SU-DHL-6 (cell line): ENCODE measurements around the gene PDE9A.

Experiments
- H2AFZ ChIP-seq: fragments of 200-600 bp; sonication (generic); 2 replicates; pipeline ENCODE4 v1.6.1; 2014; ENCODE audit warnings: low read depth, mild to moderate bottlenecking, moderate library complexity, mixed read lengths, antibody characterized with exemption, low read length; ENCODE audit not compliant: severe bottlenecking
- H3F3A ChIP-seq: fragments of 200-600 bp; shearing (Covaris generic); 2 replicates; pipeline ENCODE4 v1.6.0; 2016; ENCODE audit warnings: antibody characterized with exemption, mild to moderate bottlenecking; ENCODE audit not compliant: insufficient read depth
- H3K27ac ChIP-seq: fragments of 200-600 bp; sonication (generic); 2 replicates; pipeline ENCODE4 v1.5.1; 2016; ENCODE audit warnings: low read depth, mild to moderate bottlenecking, low read length, moderate library complexity, mixed read lengths
- H3K27me3 ChIP-seq: fragments of 200-600 bp; sonication (generic), shearing (Covaris generic); 2 replicates; pipeline ENCODE4 v1.6.0; 2014; ENCODE audit warnings: mild to moderate bottlenecking, low read length
- H3K36me3 ChIP-seq: fragments of 200-600 bp; sonication (generic); 2 replicates; pipeline ENCODE4 v1.6.1; 2014; ENCODE audit warnings: mild to moderate bottlenecking, low read length, mixed read lengths
- H3K4me2 ChIP-seq: fragments of 300-600, 200-600 bp; shearing (Covaris generic), sonication (generic); 2 replicates; pipeline ENCODE4 v1.6.0; 2014; ENCODE audit warnings: low read length, low read depth, mild to moderate bottlenecking; ENCODE audit not compliant: poor library complexity, severe bottlenecking
- H3K4me3 ChIP-seq: fragments of 200-600 bp; sonication (generic); 2 replicates; pipeline ENCODE4 v1.5.1; 2014; ENCODE audit warnings: antibody characterized with exemption, low read length, mild to moderate bottlenecking, mixed read lengths; ENCODE audit not compliant: insufficient read depth, poor library complexity, severe bottlenecking
- H3K79me2 ChIP-seq: fragments of 200-600 bp; sonication (generic); 2 replicates; pipeline ENCODE4 v1.6.1; 2014; ENCODE audit warnings: mild to moderate bottlenecking, low read length, moderate library complexity; ENCODE audit not compliant: insufficient read depth
- H3K9ac ChIP-seq: fragments of 200-600 bp; sonication (generic); 2 replicates; pipeline ENCODE4 v1.7.0; 2014; ENCODE audit warnings: mild to moderate bottlenecking, low read length
- H3K9me2 ChIP-seq: fragments of 200-600 bp; sonication (generic); replicated peaks from 2 replicates; pipeline ENCODE4 v1.6.1; 2014; ENCODE audit warnings: low read length; ENCODE audit not compliant: insufficient read depth
- H3K9me3 ChIP-seq: fragments of 200-600 bp; sonication (generic); 2 replicates; pipeline ENCODE4 v1.6.1; 2014; ENCODE audit warnings: low read length, mixed read lengths; ENCODE audit not compliant: insufficient read depth
- H4K20me1 ChIP-seq: fragments of 200-600 bp; sonication (generic); 2 replicates; pipeline ENCODE4 v1.6.1; 2014; ENCODE audit warnings: low read depth, mild to moderate bottlenecking, antibody characterized with exemption, low read length, moderate library complexity, mixed read lengths
- EZH2phosphoT487 ChIP-seq: fragments of 200-600 bp; sonication (generic), shearing (Covaris generic); conservative IDR thresholded peaks from 2 replicates; pipeline ENCODE4 v1.6.1; 2018; ENCODE audit warnings: mild to moderate bottlenecking, antibody characterized with exemption, low read length, moderate library complexity, mixed read lengths
- TF ChIP-seq, protein P1 (sequence below): fragments of 200-600 bp; sonication (generic); IDR thresholded peaks from one replicate; pipeline ENCODE4 v1.5.1; 2017; ENCODE audit warnings: antibody characterized with exemption, mild to moderate bottlenecking, low read length, moderate library complexity; ENCODE audit not compliant: insufficient read depth, poor library complexity, severe bottlenecking

PDE9A gene

GRCh38 chr21:42632336-42632751, 21.1 kb upstream of the PDE9A start:
- TF ChIP-seq EZH2phosphoT487 = no peak
- TF ChIP-seq, protein P1, sequence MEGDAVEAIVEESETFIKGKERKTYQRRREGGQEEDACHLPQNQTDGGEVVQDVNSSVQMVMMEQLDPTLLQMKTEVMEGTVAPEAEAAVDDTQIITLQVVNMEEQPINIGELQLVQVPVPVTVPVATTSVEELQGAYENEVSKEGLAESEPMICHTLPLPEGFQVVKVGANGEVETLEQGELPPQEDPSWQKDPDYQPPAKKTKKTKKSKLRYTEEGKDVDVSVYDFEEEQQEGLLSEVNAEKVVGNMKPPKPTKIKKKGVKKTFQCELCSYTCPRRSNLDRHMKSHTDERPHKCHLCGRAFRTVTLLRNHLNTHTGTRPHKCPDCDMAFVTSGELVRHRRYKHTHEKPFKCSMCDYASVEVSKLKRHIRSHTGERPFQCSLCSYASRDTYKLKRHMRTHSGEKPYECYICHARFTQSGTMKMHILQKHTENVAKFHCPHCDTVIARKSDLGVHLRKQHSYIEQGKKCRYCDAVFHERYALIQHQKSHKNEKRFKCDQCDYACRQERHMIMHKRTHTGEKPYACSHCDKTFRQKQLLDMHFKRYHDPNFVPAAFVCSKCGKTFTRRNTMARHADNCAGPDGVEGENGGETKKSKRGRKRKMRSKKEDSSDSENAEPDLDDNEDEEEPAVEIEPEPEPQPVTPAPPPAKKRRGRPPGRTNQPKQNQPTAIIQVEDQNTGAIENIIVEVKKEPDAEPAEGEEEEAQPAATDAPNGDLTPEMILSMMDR = no peak
- H3K36me3 ChIP-seq = no peaks in the 10 kb centered on the region
- H3K4me3 ChIP-seq = no peak overlapping the region
- H4K20me1 ChIP-seq = 0 out of 2 replicates have a peak, but pooled peaks cover 3% of the 10 kb centered on the region
- no peaks in the 10 kb centered on the region for H3K27me3 ChIP-seq
- no peaks in the 10 kb centered on the region for H3F3A ChIP-seq
- no peak overlapping the region for H2AFZ ChIP-seq
- H3K9me2 ChIP-seq = no peaks in the 10 kb centered on the region
- H3K9ac ChIP-seq = no peak overlapping the region
- no peaks in the 10 kb centered on the region for H3K9me3 ChIP-seq
- no peak overlapping the region for H3K27ac ChIP-seq
- H3K4me2 ChIP-seq = no peak overlapping the region
- no peaks in the 10 kb centered on the region for H3K79me2 ChIP-seq

- H3K36me3 ChIP-seq = no peaks in the 10 kb centered on the region
- H3F3A ChIP-seq = no peaks in the 10 kb centered on the region
- no peak overlapping the region for H3K4me3 ChIP-seq
- no peak overlapping the region for H3K9ac ChIP-seq
- 0 out of 2 replicates have a peak, but pooled peaks cover 3% of the 10 kb centered on the region for H4K20me1 ChIP-seq
- no peaks in the 10 kb centered on the region for H3K27me3 ChIP-seq
- TF ChIP-seq, protein P1 = no peak
- TF ChIP-seq EZH2phosphoT487 = no peak
- no peak overlapping the region for H2AFZ ChIP-seq
- H3K4me2 ChIP-seq = no peak overlapping the region
- H3K9me3 ChIP-seq = no peaks in the 10 kb centered on the region
- no peak overlapping the region for H3K27ac ChIP-seq
- H3K79me2 ChIP-seq = no peaks in the 10 kb centered on the region
- H3K9me2 ChIP-seq = no peaks in the 10 kb centered on the region
Measured at GRCh38 chr21:42632771-42633690, 20.4 kb upstream of the PDE9A start.

GRCh38 chr21:42633858-42634257, 19.6 kb upstream of the PDE9A start:
- Histone ChIP-seq H3K4me2 (no peak overlapping the region), H2AFZ (no peak overlapping the region), H3K9me2 (no peaks in the 10 kb centered on the region), H3K27ac (no peak overlapping the region), H4K20me1 (0 out of 2 replicates have a peak, but pooled peaks cover 3% of the 10 kb centered on the region), H3K9ac (no peak overlapping the region), H3K79me2 (no peaks in the 10 kb centered on the region), H3K27me3 (no peaks in the 10 kb centered on the region), H3F3A (no peaks in the 10 kb centered on the region), H3K9me3 (no peaks in the 10 kb centered on the region), H3K36me3 (no peaks in the 10 kb centered on the region), H3K4me3 (no peak overlapping the region)
- no peak for TF ChIP-seq EZH2phosphoT487
- TF ChIP-seq, protein P1 = no peak
